GM23338 (cell line): ENCODE results near the gene COX4I1. TPM values are rescaled to one million over a fixed set of nuclear protein-coding genes. Genes with fewer than 3 reads are reported as not detected.

Source experiments
- ATAC-seq: fragments of 200-7000 bp; cut with Tn5 transposase; 3 replicates; pipeline ENCODE4 v1.9.1; 2020
- DNase-seq: peaks from one replicate; pipeline ENCODE4 v3.0.0-alpha.2; 2015; ENCODE audit warnings: low spot score
- H2AFZ ChIP-seq: fragments of 200-600 bp; sonication (generic); 2 replicates; pipeline ENCODE4 v1.8.0; 2016; ENCODE audit warnings: antibody characterized with exemption, mild to moderate bottlenecking, moderate library complexity
- H3F3A ChIP-seq: fragments of 200-600 bp; sonication (generic); replicated peaks from 2 replicates; pipeline ENCODE4 v1.8.0; 2017; ENCODE audit warnings: antibody characterized with exemption, mixed run types, low read depth
- H3K27ac ChIP-seq: fragments of 200-600 bp; sonication (generic); 2 replicates; pipeline ENCODE4 v1.6.1; 2016; ENCODE audit warnings: low read depth
- H3K27me3 ChIP-seq: fragments of 200-600 bp; sonication (generic); 2 replicates; pipeline ENCODE4 v1.8.0; 2016; ENCODE audit warnings: mild to moderate bottlenecking, mixed run types, moderate library complexity; ENCODE audit not compliant: insufficient read depth
- H3K36me3 ChIP-seq: fragments of 200-600 bp; sonication (generic); 2 replicates; pipeline ENCODE4 v1.8.0; 2016; ENCODE audit warnings: mild to moderate bottlenecking; ENCODE audit not compliant: insufficient read depth
- H3K4me1 ChIP-seq: fragments of 200-600 bp; sonication (generic); 2 replicates; pipeline ENCODE4 v1.8.0; 2016; ENCODE audit warnings: mild to moderate bottlenecking, moderate library complexity; ENCODE audit not compliant: insufficient read depth
- H3K4me2 ChIP-seq: fragments of 200-600 bp; sonication (generic); 2 replicates; pipeline ENCODE4 v1.7.1; 2017; ENCODE audit warnings: mixed run types
- H3K4me3 ChIP-seq: fragments of 200-600 bp; sonication (generic); 2 replicates; pipeline ENCODE4 v1.6.1; 2016; ENCODE audit warnings: mixed run types
- H3K79me2 ChIP-seq: fragments of 200-600 bp; sonication (generic); replicated peaks from 2 replicates; pipeline ENCODE4 v1.8.0; 2017; ENCODE audit warnings: mild to moderate bottlenecking; ENCODE audit not compliant: insufficient read depth
- H3K9me2 ChIP-seq: fragments of 200-600 bp; sonication (generic); 2 replicates; pipeline ENCODE4 v1.8.0; 2017; ENCODE audit not compliant: insufficient read depth
- H4K20me1 ChIP-seq: fragments of 200-600 bp; sonication (generic); replicated peaks from 2 replicates; pipeline ENCODE4 v1.8.0; 2017; ENCODE audit warnings: mild to moderate bottlenecking; ENCODE audit not compliant: insufficient read depth
- H3K27ac Mint-ChIP-seq: 2 replicates; pipeline ENCODE4 v1.8.0; 2020; ENCODE audit warnings: inconsistent platforms, mild to moderate bottlenecking, moderate library complexity, mixed read lengths
- H3K27me3 Mint-ChIP-seq: 3 replicates; pipeline ENCODE4 v1.8.0; 2022; ENCODE audit warnings: low read depth, mild to moderate bottlenecking, moderate library complexity, mixed read lengths, inconsistent platforms; ENCODE audit not compliant: insufficient read depth, poor library complexity
- H3K36me3 Mint-ChIP-seq: 3 replicates; pipeline ENCODE4 v1.8.0; 2021; ENCODE audit warnings: low read depth, mild to moderate bottlenecking, inconsistent platforms, moderate library complexity, mixed read lengths
- H3K4me1 Mint-ChIP-seq: 3 replicates; pipeline ENCODE4 v1.8.0; 2020; ENCODE audit warnings: mild to moderate bottlenecking, inconsistent platforms, mixed read lengths
- H3K4me3 Mint-ChIP-seq: 3 replicates; pipeline ENCODE4 v1.8.0; 2021; ENCODE audit warnings: moderate library complexity, mild to moderate bottlenecking, inconsistent platforms, mixed read lengths
- H3K9me3 Mint-ChIP-seq: 3 replicates; pipeline ENCODE4 v1.8.0; 2020; ENCODE audit warnings: moderate library complexity, mild to moderate bottlenecking, inconsistent platforms, mixed read lengths
- CREB1 ChIP-seq: fragments of 250-450 bp; sonication (Bioruptor Pico); IDR thresholded peaks from 2 replicates; pipeline ENCODE4 v1.5.0; 2020; ENCODE audit warnings: low read depth, mild to moderate bottlenecking, moderate library complexity
- EZH2 ChIP-seq: fragments of 200-600 bp; sonication (generic); IDR thresholded peaks from one replicate; pipeline ENCODE4 v1.8.0; 2017; ENCODE audit warnings: antibody characterized with exemption, mild to moderate bottlenecking, low read depth; ENCODE audit not compliant: unreplicated experiment
- EZH2phosphoT487 ChIP-seq: fragments of 200-600 bp; sonication (generic); IDR thresholded peaks from one replicate; pipeline ENCODE4 v1.8.1; 2018; ENCODE audit warnings: antibody characterized with exemption; ENCODE audit not compliant: unreplicated experiment
- JUNB ChIP-seq: IDR thresholded peaks from one replicate; pipeline ENCODE4 v1.6.1; 2016; ENCODE audit warnings: antibody characterized with exemption; ENCODE audit not compliant: unreplicated experiment
- NANOG ChIP-seq: IDR thresholded peaks from 2 replicates; pipeline ENCODE4 v1.6.1; 2016; ENCODE audit warnings: antibody characterized with exemption, borderline replicate concordance
- POLR2AphosphoS5 ChIP-seq: IDR thresholded peaks from 2 replicates; pipeline ENCODE4 v1.6.1; 2016; ENCODE audit warnings: antibody characterized with exemption, low read depth
- STAT1 ChIP-seq: IDR thresholded peaks from one replicate; pipeline ENCODE4 v1.6.1; 2016; ENCODE audit warnings: antibody characterized with exemption; ENCODE audit not compliant: unreplicated experiment
- ZNF331 ChIP-seq: fragments of 250-450 bp; sonication (Bioruptor Pico); IDR thresholded peaks from 2 replicates; pipeline ENCODE4 v1.5.0; 2020; ENCODE audit warnings: low read depth, mild to moderate bottlenecking, moderate library complexity
- polyA plus RNA-seq: library from polyadenylated mRNA; unstranded; fragments of >200 nt; fragmentation: Nextera tagmentation; extraction: Ambion mirVana; gene quantifications from 2 replicates; pipeline ENCODE4 v1.2.1, GENCODE V29; 2016
- total RNA-seq: library from RNA; depleted of rRNA; stranded (reverse); fragments of >200 nt; shearing (Covaris generic); gene quantifications from 2 replicates; pipeline ENCODE4 v1.2.3, GENCODE V29; 2014
- TF ChIP-seq, protein P1 (sequence below): fragments of 250-450 bp; sonication (Bioruptor Pico); IDR thresholded peaks from 2 replicates; pipeline ENCODE4 v1.5.0; 2020; ENCODE audit warnings: mild to moderate bottlenecking, moderate library complexity
- TF ChIP-seq, protein P2 (sequence below), 2 experiments: fragments of 200-600 bp in 1 of 2; sonication (generic) in 1 of 2; conservative IDR thresholded peaks; 2 replicates each; pipeline versions ENCODE4 v1.5.1 to v1.6.1; 2016 to 2017; ENCODE audit warnings: antibody characterized with exemption in 2 of 2, low read depth in 2 of 2, mild to moderate bottlenecking in 2 of 2, moderate library complexity in 1 of 2
- TF ChIP-seq, protein P3 (sequence below): IDR thresholded peaks from 2 replicates; pipeline ENCODE4 v1.6.1; 2016; ENCODE audit warnings: antibody characterized with exemption

The COX4I1 gene
- total and polyA plus RNA-seq, 2 experiments from 2014 or later = 329 to 1,008 TPM

DNA sequence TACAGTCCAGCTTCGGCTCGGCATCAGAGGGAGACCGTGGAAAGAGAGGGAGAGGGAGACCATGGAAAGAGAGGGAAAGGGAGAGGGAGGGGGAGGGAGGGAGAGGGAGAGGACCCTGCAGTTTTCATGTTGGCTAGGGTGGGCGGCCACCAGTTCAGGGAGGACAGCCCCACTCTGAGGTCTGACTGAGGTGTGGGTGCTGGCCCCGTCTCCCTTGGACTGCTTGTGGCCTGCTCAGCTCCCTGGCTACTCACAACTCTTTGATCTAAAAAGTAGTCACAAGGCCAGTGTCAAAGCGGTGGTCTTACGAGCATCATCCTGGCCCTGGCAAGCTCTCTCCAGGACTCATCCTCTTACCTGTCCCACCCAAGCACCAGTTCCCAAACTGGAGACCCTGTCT, 9.4 kb downstream of the COX4I1 start:
- Histone ChIP-seq H3K36me3 (peaks cover 27% of the 10 kb centered on the region), H3K9me2 (no peaks in the 10 kb centered on the region), H3F3A (0 out of 2 replicates have a peak, but pooled peaks cover 3% of the 10 kb centered on the region), H3K27me3 (no peaks in the 10 kb centered on the region; the same call in 1 of the 2 replicates), H3K4me2 (no peak overlapping the region), H3K79me2 (0 out of 2 replicates have a peak, but pooled peaks cover 3% of the 10 kb centered on the region), H4K20me1 (peaks cover 4% of the 10 kb centered on the region; the same call in 1 of the 2 replicates), H2AFZ (no peak overlapping the region), H3K4me1 (no peaks in the 10 kb centered on the region), H3K4me3 (no peak overlapping the region), H3K27ac (no peak overlapping the region)
- no peak for ATAC-seq
- Mint-ChIP-seq H3K4me1 (peaks cover 5% of the 10 kb centered on the region; the same call in 2 of the 3 replicates), H3K27me3 (peaks cover 9% of the 10 kb centered on the region), H3K36me3 (peaks cover 42% of the 10 kb centered on the region), H3K9me3 (no peaks in the 10 kb centered on the region), H3K27ac (no peak overlapping the region), H3K4me3 (no peak overlapping the region)
- DNase-seq = no peak
- TF ChIP-seq EZH2phosphoT487 (no peak), ZNF331 (CRISPR knock-in tag) (no peak)

DNA sequence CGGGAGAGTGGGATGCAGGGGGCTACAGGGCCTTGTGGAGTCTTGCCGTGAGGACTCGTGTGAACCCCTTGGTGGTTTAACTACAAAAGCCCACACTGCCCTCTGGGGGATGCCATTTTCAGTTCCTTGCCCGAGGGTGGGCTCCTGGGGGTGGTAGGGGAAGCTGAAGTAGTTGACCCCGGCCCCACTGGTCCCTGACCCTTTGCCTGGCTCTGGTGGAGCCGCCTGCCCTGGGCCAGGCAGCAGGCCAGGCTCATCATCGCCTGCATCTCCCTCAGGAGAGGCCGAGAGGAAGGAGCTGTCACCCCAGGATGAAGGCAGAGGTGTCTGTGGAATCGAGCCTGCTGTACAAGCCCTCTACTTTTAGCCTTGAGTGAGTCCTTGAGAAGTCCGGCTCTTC, 10.2 kb downstream of the COX4I1 start:
- no peaks in the 10 kb centered on the region; the same call in 1 of the 2 replicates for H3K27me3 ChIP-seq
- peaks cover 11% of the 10 kb centered on the region for H3K27me3 Mint-ChIP-seq
- peaks cover 24% of the 10 kb centered on the region for H3K36me3 ChIP-seq

More for the DNA sequence above, 10.2 kb downstream of the COX4I1 start:
- no peak for DNase-seq
- H3K4me2 ChIP-seq = no peak overlapping the region
- no peaks in the 10 kb centered on the region for H3K9me3 Mint-ChIP-seq
- peaks cover 35% of the 10 kb centered on the region for H3K36me3 Mint-ChIP-seq
- H3K27ac ChIP-seq = no peak overlapping the region
- peaks cover 5% of the 10 kb centered on the region; the same call in 2 of the 3 replicates for H3K4me1 Mint-ChIP-seq
- H3K79me2 ChIP-seq = no peaks in the 10 kb centered on the region
- H2AFZ ChIP-seq = no peak overlapping the region
- no peak for ATAC-seq
- no peak overlapping the region for H3K4me3 ChIP-seq
- H4K20me1 ChIP-seq = no peaks in the 10 kb centered on the region
- TF ChIP-seq NANOG (no peak), EZH2 (no peak), POLR2AphosphoS5 (no peak), STAT1 (no peak), CREB1 (CRISPR knock-in tag) (no peak), ZNF331 (CRISPR knock-in tag) (no peak), JUNB (no peak)
- TF ChIP-seq, protein P1, sequence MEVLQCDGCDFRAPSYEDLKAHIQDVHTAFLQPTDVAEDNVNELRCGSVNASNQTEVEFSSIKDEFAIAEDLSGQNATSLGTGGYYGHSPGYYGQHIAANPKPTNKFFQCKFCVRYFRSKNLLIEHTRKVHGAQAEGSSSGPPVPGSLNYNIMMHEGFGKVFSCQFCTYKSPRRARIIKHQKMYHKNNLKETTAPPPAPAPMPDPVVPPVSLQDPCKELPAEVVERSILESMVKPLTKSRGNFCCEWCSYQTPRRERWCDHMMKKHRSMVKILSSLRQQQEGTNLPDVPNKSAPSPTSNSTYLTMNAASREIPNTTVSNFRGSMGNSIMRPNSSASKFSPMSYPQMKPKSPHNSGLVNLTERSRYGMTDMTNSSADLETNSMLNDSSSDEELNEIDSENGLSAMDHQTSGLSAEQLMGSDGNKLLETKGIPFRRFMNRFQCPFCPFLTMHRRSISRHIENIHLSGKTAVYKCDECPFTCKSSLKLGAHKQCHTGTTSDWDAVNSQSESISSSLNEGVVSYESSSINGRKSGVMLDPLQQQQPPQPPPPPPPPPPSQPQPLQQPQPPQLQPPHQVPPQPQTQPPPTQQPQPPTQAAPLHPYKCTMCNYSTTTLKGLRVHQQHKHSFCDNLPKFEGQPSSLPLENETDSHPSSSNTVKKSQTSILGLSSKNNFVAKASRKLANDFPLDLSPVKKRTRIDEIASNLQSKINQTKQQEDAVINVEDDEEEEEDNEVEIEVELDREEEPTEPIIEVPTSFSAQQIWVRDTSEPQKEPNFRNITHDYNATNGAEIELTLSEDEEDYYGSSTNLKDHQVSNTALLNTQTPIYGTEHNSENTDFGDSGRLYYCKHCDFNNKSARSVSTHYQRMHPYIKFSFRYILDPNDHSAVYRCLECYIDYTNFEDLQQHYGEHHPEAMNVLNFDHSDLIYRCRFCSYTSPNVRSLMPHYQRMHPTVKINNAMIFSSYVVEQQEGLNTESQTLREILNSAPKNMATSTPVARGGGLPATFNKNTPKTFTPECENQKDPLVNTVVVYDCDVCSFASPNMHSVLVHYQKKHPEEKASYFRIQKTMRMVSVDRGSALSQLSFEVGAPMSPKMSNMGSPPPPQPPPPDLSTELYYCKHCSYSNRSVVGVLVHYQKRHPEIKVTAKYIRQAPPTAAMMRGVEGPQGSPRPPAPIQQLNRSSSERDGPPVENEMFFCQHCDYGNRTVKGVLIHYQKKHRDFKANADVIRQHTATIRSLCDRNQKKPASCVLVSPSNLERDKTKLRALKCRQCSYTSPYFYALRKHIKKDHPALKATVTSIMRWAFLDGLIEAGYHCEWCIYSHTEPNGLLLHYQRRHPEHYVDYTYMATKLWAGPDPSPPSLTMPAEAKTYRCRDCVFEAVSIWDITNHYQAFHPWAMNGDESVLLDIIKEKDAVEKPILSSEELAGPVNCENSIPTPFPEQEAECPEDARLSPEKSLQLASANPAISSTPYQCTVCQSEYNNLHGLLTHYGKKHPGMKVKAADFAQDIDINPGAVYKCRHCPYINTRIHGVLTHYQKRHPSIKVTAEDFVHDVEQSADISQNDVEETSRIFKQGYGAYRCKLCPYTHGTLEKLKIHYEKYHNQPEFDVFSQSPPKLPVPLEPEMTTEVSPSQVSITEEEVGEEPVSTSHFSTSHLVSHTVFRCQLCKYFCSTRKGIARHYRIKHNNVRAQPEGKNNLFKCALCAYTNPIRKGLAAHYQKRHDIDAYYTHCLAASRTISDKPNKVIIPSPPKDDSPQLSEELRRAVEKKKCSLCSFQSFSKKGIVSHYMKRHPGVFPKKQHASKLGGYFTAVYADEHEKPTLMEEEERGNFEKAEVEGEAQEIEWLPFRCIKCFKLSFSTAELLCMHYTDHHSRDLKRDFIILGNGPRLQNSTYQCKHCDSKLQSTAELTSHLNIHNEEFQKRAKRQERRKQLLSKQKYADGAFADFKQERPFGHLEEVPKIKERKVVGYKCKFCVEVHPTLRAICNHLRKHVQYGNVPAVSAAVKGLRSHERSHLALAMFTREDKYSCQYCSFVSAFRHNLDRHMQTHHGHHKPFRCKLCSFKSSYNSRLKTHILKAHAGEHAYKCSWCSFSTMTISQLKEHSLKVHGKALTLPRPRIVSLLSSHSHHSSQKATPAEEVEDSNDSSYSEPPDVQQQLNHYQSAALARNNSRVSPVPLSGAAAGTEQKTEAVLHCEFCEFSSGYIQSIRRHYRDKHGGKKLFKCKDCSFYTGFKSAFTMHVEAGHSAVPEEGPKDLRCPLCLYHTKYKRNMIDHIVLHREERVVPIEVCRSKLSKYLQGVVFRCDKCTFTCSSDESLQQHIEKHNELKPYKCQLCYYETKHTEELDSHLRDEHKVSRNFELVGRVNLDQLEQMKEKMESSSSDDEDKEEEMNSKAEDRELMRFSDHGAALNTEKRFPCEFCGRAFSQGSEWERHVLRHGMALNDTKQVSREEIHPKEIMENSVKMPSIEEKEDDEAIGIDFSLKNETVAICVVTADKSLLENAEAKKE = no peak
- TF ChIP-seq, protein P2, sequence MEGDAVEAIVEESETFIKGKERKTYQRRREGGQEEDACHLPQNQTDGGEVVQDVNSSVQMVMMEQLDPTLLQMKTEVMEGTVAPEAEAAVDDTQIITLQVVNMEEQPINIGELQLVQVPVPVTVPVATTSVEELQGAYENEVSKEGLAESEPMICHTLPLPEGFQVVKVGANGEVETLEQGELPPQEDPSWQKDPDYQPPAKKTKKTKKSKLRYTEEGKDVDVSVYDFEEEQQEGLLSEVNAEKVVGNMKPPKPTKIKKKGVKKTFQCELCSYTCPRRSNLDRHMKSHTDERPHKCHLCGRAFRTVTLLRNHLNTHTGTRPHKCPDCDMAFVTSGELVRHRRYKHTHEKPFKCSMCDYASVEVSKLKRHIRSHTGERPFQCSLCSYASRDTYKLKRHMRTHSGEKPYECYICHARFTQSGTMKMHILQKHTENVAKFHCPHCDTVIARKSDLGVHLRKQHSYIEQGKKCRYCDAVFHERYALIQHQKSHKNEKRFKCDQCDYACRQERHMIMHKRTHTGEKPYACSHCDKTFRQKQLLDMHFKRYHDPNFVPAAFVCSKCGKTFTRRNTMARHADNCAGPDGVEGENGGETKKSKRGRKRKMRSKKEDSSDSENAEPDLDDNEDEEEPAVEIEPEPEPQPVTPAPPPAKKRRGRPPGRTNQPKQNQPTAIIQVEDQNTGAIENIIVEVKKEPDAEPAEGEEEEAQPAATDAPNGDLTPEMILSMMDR (conservative IDR thresholded peaks at IDR 0.05; ENCODE audit: low read depth in 2 of 2) = no peak
- TF ChIP-seq, protein P3, sequence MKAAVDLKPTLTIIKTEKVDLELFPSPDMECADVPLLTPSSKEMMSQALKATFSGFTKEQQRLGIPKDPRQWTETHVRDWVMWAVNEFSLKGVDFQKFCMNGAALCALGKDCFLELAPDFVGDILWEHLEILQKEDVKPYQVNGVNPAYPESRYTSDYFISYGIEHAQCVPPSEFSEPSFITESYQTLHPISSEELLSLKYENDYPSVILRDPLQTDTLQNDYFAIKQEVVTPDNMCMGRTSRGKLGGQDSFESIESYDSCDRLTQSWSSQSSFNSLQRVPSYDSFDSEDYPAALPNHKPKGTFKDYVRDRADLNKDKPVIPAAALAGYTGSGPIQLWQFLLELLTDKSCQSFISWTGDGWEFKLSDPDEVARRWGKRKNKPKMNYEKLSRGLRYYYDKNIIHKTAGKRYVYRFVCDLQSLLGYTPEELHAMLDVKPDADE = no peak
- H3K27ac Mint-ChIP-seq = no peak overlapping the region
- no peak overlapping the region for H3K4me3 Mint-ChIP-seq
- no peaks in the 10 kb centered on the region for H3K4me1 ChIP-seq
- H3F3A ChIP-seq = 0 out of 2 replicates have a peak, but pooled peaks cover 3% of the 10 kb centered on the region
- H3K9me2 ChIP-seq = no peaks in the 10 kb centered on the region
